ENCODE measurements around the gene TSC22D3.

Gene TSC22D3

GRCh38 chrX:107682256-107682655, 93.3 kb downstream of the TSC22D3 start:
- Histone ChIP-seq H3K36me3 (ENCODE audit: control insufficient read depth, insufficient read depth, low read length) (no peaks in the 10 kb centered on the region), H3K9ac (ENCODE audit: low read length) (no peak overlapping the region), H3K4me1 (ENCODE audit: control insufficient read depth, insufficient read depth, low read length) (peaks cover 56% of the 10 kb centered on the region), H3K27me3 (ENCODE audit: control insufficient read depth, insufficient read depth, low read length) (no peaks in the 10 kb centered on the region), H3K4me3 (ENCODE audit: low read length) (no peak overlapping the region), H3K9me3 (ENCODE audit: control insufficient read depth, low read length) (no peaks in the 10 kb centered on the region)

- no peaks in the 10 kb centered on the region for H3K36me3 ChIP-seq (ENCODE audit: control insufficient read depth, insufficient read depth, low read length)
- no peak overlapping the region for H3K4me3 ChIP-seq (ENCODE audit: low read length)
- H3K9ac ChIP-seq (ENCODE audit: low read length): peak overlapping the region; percentile 53
- no peaks in the 10 kb centered on the region for H3K27me3 ChIP-seq (ENCODE audit: control insufficient read depth, insufficient read depth, low read length)
- no peaks in the 10 kb centered on the region for H3K9me3 ChIP-seq (ENCODE audit: control insufficient read depth, low read length)
- H3K4me1 ChIP-seq (ENCODE audit: control insufficient read depth, insufficient read depth, low read length): peaks cover 53% of the 10 kb centered on the region
These were observed 96.4 kb downstream of the TSC22D3 start for GRCh38 chrX:107678957-107679740.

- peaks cover 49% of the 10 kb centered on the region for H3K4me1 ChIP-seq (ENCODE audit: control insufficient read depth, insufficient read depth, low read length)
- no peaks in the 10 kb centered on the region for H3K27me3 ChIP-seq (ENCODE audit: control insufficient read depth, insufficient read depth, low read length)
- no peak overlapping the region for H3K4me3 ChIP-seq (ENCODE audit: low read length)
- peak overlapping the region; percentile 38 for H3K9ac ChIP-seq (ENCODE audit: low read length)
- H3K36me3 ChIP-seq (ENCODE audit: control insufficient read depth, insufficient read depth, low read length): no peaks in the 10 kb centered on the region
- no peaks in the 10 kb centered on the region for H3K9me3 ChIP-seq (ENCODE audit: control insufficient read depth, low read length)
These were observed 97.7 kb downstream of the TSC22D3 start for GRCh38 chrX:107677909-107678308.

GRCh38 chrX:107677501-107677901, 98.1 kb downstream of the TSC22D3 start:
- no peaks in the 10 kb centered on the region for H3K27me3 ChIP-seq (ENCODE audit: control insufficient read depth, insufficient read depth, low read length)
- H3K4me3 ChIP-seq (ENCODE audit: low read length): no peak overlapping the region
- peak overlapping the region; percentile 38 for H3K9ac ChIP-seq (ENCODE audit: low read length)
- H3K36me3 ChIP-seq (ENCODE audit: control insufficient read depth, insufficient read depth, low read length): no peaks in the 10 kb centered on the region
- no peaks in the 10 kb centered on the region for H3K9me3 ChIP-seq (ENCODE audit: control insufficient read depth, low read length)
- peaks cover 45% of the 10 kb centered on the region for H3K4me1 ChIP-seq (ENCODE audit: control insufficient read depth, insufficient read depth, low read length)

- peak overlapping the region; percentile 74 for H3K4me3 ChIP-seq (ENCODE audit: low read length)
- no peaks in the 10 kb centered on the region for H3K9me3 ChIP-seq (ENCODE audit: control insufficient read depth, low read length)
- H3K36me3 ChIP-seq (ENCODE audit: control insufficient read depth, insufficient read depth, low read length): no peaks in the 10 kb centered on the region
- peak overlapping the region; percentile 97 for H3K9ac ChIP-seq (ENCODE audit: low read length)
- no peaks in the 10 kb centered on the region for H3K27me3 ChIP-seq (ENCODE audit: control insufficient read depth, insufficient read depth, low read length)
- H3K4me1 ChIP-seq (ENCODE audit: control insufficient read depth, insufficient read depth, low read length): peaks cover 38% of the 10 kb centered on the region
These were observed 98.8 kb downstream of the TSC22D3 start for GRCh38 chrX:107676559-107677378.

- peaks cover 38% of the 10 kb centered on the region for H3K4me1 ChIP-seq (ENCODE audit: control insufficient read depth, insufficient read depth, low read length)
- no peaks in the 10 kb centered on the region for H3K27me3 ChIP-seq (ENCODE audit: control insufficient read depth, insufficient read depth, low read length)
- H3K9ac ChIP-seq (ENCODE audit: low read length): peak overlapping the region; percentile 97
- peak overlapping the region; percentile 74 for H3K4me3 ChIP-seq (ENCODE audit: low read length)
- no peaks in the 10 kb centered on the region for H3K36me3 ChIP-seq (ENCODE audit: control insufficient read depth, insufficient read depth, low read length)
- no peaks in the 10 kb centered on the region for H3K9me3 ChIP-seq (ENCODE audit: control insufficient read depth, low read length)
These were observed 99.6 kb downstream of the TSC22D3 start for GRCh38 chrX:107675823-107676555.

GRCh38 chrX:107675365-107675654, 100.3 kb downstream of the TSC22D3 start:
- no peaks in the 10 kb centered on the region for H3K36me3 ChIP-seq (ENCODE audit: control insufficient read depth, insufficient read depth, low read length)
- H3K9me3 ChIP-seq (ENCODE audit: control insufficient read depth, low read length): no peaks in the 10 kb centered on the region
- peak overlapping the region; percentile 97 for H3K9ac ChIP-seq (ENCODE audit: low read length)
- no peak overlapping the region for H3K4me3 ChIP-seq (ENCODE audit: low read length)
- no peaks in the 10 kb centered on the region for H3K27me3 ChIP-seq (ENCODE audit: control insufficient read depth, insufficient read depth, low read length)
- peaks cover 38% of the 10 kb centered on the region for H3K4me1 ChIP-seq (ENCODE audit: control insufficient read depth, insufficient read depth, low read length)

GRCh38 chrX:107674480-107675364, 100.9 kb downstream of the TSC22D3 start:
- Histone ChIP-seq H3K4me1 (ENCODE audit: control insufficient read depth, insufficient read depth, low read length) (peaks cover 43% of the 10 kb centered on the region), H3K4me3 (ENCODE audit: low read length) (no peak overlapping the region), H3K36me3 (ENCODE audit: control insufficient read depth, insufficient read depth, low read length) (no peaks in the 10 kb centered on the region), H3K27me3 (ENCODE audit: control insufficient read depth, insufficient read depth, low read length) (no peaks in the 10 kb centered on the region), H3K9ac (ENCODE audit: low read length) (peak overlapping the region; percentile 97), H3K9me3 (ENCODE audit: control insufficient read depth, low read length) (no peaks in the 10 kb centered on the region)

GRCh38 chrX:107673933-107674479, 101.6 kb downstream of the TSC22D3 start:
- H3K9ac ChIP-seq (ENCODE audit: low read length): peak overlapping the region; percentile 55
- H3K4me1 ChIP-seq (ENCODE audit: control insufficient read depth, insufficient read depth, low read length): peaks cover 45% of the 10 kb centered on the region
- H3K9me3 ChIP-seq (ENCODE audit: control insufficient read depth, low read length): no peaks in the 10 kb centered on the region
- no peaks in the 10 kb centered on the region for H3K36me3 ChIP-seq (ENCODE audit: control insufficient read depth, insufficient read depth, low read length)
- H3K4me3 ChIP-seq (ENCODE audit: low read length): no peak overlapping the region
- no peaks in the 10 kb centered on the region for H3K27me3 ChIP-seq (ENCODE audit: control insufficient read depth, insufficient read depth, low read length)

- no peaks in the 10 kb centered on the region for H3K27me3 ChIP-seq (ENCODE audit: control insufficient read depth, insufficient read depth, low read length)
- peak overlapping the region; percentile 50 for H3K9ac ChIP-seq (ENCODE audit: low read length)
- no peaks in the 10 kb centered on the region for H3K36me3 ChIP-seq (ENCODE audit: control insufficient read depth, insufficient read depth, low read length)
- no peaks in the 10 kb centered on the region for H3K9me3 ChIP-seq (ENCODE audit: control insufficient read depth, low read length)
- peaks cover 40% of the 10 kb centered on the region for H3K4me1 ChIP-seq (ENCODE audit: control insufficient read depth, insufficient read depth, low read length)
- H3K4me3 ChIP-seq (ENCODE audit: low read length): no peak overlapping the region
These were observed 102.2 kb downstream of the TSC22D3 start for GRCh38 chrX:107673431-107673830.

- Histone ChIP-seq H3K4me3 (ENCODE audit: low read length) (no peak overlapping the region), H3K9ac (ENCODE audit: low read length) (peak overlapping the region; percentile 50), H3K4me1 (ENCODE audit: control insufficient read depth, insufficient read depth, low read length) (peaks cover 35% of the 10 kb centered on the region), H3K36me3 (ENCODE audit: control insufficient read depth, insufficient read depth, low read length) (no peaks in the 10 kb centered on the region), H3K9me3 (ENCODE audit: control insufficient read depth, low read length) (no peaks in the 10 kb centered on the region), H3K27me3 (ENCODE audit: control insufficient read depth, insufficient read depth, low read length) (no peaks in the 10 kb centered on the region)
These were observed 102.6 kb downstream of the TSC22D3 start for GRCh38 chrX:107672955-107673378.

Measured in mucosa of stomach (tissue), 1 donor.